Measurements from ENCODE around the gene GPC6. TPM values are rescaled to one million over a fixed set of nuclear protein-coding genes. Genes with fewer than 3 reads are reported as not detected.

Gene GPC6
- total and polyA plus RNA-seq, 10 donors, result 0.22 to 9.3 (median 4.5) TPM

GRCh38 chr13:93190006-93190405 lies 36.6 kb upstream of the GPC6 start:
- H3K27ac ChIP-seq, result no peak overlapping the region
- H3K4me3 ChIP-seq, result no peak overlapping the region
- peaks cover 0 to 26% (median 17%) of the 10 kb centered on the region in 8 donors for H3K9me3 ChIP-seq
- no peak for TF ChIP-seq POLR2A (IDR thresholded peaks at IDR 0.05)
- no peak for TF ChIP-seq POLR2AphosphoS5 (IDR thresholded peaks at IDR 0.05)
- TF ChIP-seq CTCF (IDR thresholded peaks at IDR 0.05 in 8 of 11, conservative IDR thresholded peaks at IDR 0.05 in 3 of 11), result no peak
- no peaks in the 10 kb centered on the region for H3K4me1 ChIP-seq
- H3K27me3 ChIP-seq (replicated peaks in 1 of 7), result no peaks in the 10 kb centered on the region
- intact Hi-C loops (cut with DNase I; ENCODE audit: low total_unique reads), result no loop called here
- no peaks in the 10 kb centered on the region for H3K36me3 ChIP-seq
- WGBS, 5 donors, result 87 to 95% (median 92%) methylated on average over 2 of the region's 2 CpGs
- DNase-seq, result no peak

GRCh38 chr13:93193682-93194081 lies 32.9 kb upstream of the GPC6 start:
- H3K36me3 ChIP-seq, result no peaks in the 10 kb centered on the region
- no peak overlapping the region for H3K27ac ChIP-seq
- H3K9me3 ChIP-seq, result peaks cover 0 to 39% (median 22%) of the 10 kb centered on the region in 8 donors
- WGBS, 5 donors, result 83 to 96% (median 92%) methylated on average over 4 of the region's 4 CpGs
- intact Hi-C loops (cut with DNase I; ENCODE audit: low total_unique reads), result no loop called here
- TF ChIP-seq POLR2AphosphoS5 (IDR thresholded peaks at IDR 0.05), result no peak
- no peak for TF ChIP-seq CTCF (IDR thresholded peaks at IDR 0.05 in 8 of 11, conservative IDR thresholded peaks at IDR 0.05 in 3 of 11)
- no peak for TF ChIP-seq POLR2A (IDR thresholded peaks at IDR 0.05)
- H3K4me1 ChIP-seq, result no peaks in the 10 kb centered on the region
- DNase-seq, result no peak
- no peaks in the 10 kb centered on the region for H3K27me3 ChIP-seq (replicated peaks in 1 of 7)
- no peak overlapping the region for H3K4me3 ChIP-seq

- Histone ChIP-seq H3K27me3 (replicated peaks in 1 of 7) (no peaks in the 10 kb centered on the region), H3K36me3 (no peaks in the 10 kb centered on the region), H3K4me1 (no peaks in the 10 kb centered on the region), H3K9me3 (peaks cover 0 to 23% (median 3%) of the 10 kb centered on the region in 8 donors), H3K27ac (no peak overlapping the region), H3K4me3 (no peak overlapping the region)
- intact Hi-C loops (cut with DNase I; ENCODE audit: low total_unique reads), result no loop called here
- TF ChIP-seq CTCF (IDR thresholded peaks at IDR 0.05 in 8 of 11, conservative IDR thresholded peaks at IDR 0.05 in 3 of 11) (no peak), POLR2A (IDR thresholded peaks at IDR 0.05) (no peak), POLR2AphosphoS5 (IDR thresholded peaks at IDR 0.05) (no peak)
- 86 to 98% (median 93%) methylated on average over 1 of the region's 1 CpG for WGBS, 5 donors
- DNase-seq, result no peak
These were observed 26.8 kb upstream of the GPC6 start for GRCh38 chr13:93199856-93200255.

- H3K27me3 ChIP-seq (replicated peaks in 1 of 7), result no peaks in the 10 kb centered on the region
- no peaks in the 10 kb centered on the region for H3K36me3 ChIP-seq
- peaks cover 0 to 17% (median 0%) of the 10 kb centered on the region in 8 donors for H3K9me3 ChIP-seq
- H3K4me1 ChIP-seq, result no peaks in the 10 kb centered on the region
- TF ChIP-seq POLR2A (IDR thresholded peaks at IDR 0.05) (no peak), CTCF (IDR thresholded peaks at IDR 0.05 in 8 of 11, conservative IDR thresholded peaks at IDR 0.05 in 3 of 11) (no peak), POLR2AphosphoS5 (IDR thresholded peaks at IDR 0.05) (no peak)
- no peak overlapping the region for H3K27ac ChIP-seq
- intact Hi-C loops (cut with DNase I; ENCODE audit: low total_unique reads), result no loop called here
- no peak for DNase-seq
- no peak overlapping the region for H3K4me3 ChIP-seq
These were observed 26.0 kb upstream of the GPC6 start for GRCh38 chr13:93200626-93201025.
